ENCODE measurements around the gene MSH3.

- TF ChIP-seq ZNF785 (tag by site-specific recombination; IDR thresholded peaks at IDR 0.05) (no peak), OVOL3 (tag by site-specific recombination; IDR thresholded peaks at IDR 0.05) (no peak), ZNF350 (tag by site-specific recombination; IDR thresholded peaks at IDR 0.05) (no peak), ZNF157 (tag by site-specific recombination; IDR thresholded peaks at IDR 0.05) (no peak), ZEB2 (tag by site-specific recombination; IDR thresholded peaks at IDR 0.05) (no peak), CTCF (tag by site-specific recombination; IDR thresholded peaks at IDR 0.05) (no peak), FEZF1 (tag by site-specific recombination; IDR thresholded peaks at IDR 0.05) (no peak), ATF2 (tag by site-specific recombination; IDR thresholded peaks at IDR 0.05; ENCODE audit: low read depth) (no peak), ZNF138 (tag by site-specific recombination; IDR thresholded peaks at IDR 0.05; ENCODE audit: borderline replicate concordance) (no peak), ZNF169 (tag by site-specific recombination; IDR thresholded peaks at IDR 0.05) (no peak), KLF17 (tag by site-specific recombination; IDR thresholded peaks at IDR 0.05) (no peak)
- TF ChIP-seq, protein P1, sequence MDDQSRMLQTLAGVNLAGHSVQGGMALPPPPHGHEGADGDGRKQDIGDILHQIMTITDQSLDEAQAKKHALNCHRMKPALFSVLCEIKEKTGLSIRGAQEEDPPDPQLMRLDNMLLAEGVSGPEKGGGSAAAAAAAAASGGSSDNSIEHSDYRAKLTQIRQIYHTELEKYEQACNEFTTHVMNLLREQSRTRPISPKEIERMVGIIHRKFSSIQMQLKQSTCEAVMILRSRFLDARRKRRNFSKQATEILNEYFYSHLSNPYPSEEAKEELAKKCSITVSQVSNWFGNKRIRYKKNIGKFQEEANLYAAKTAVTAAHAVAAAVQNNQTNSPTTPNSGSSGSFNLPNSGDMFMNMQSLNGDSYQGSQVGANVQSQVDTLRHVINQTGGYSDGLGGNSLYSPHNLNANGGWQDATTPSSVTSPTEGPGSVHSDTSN (CRISPR knock-in tag; IDR thresholded peaks at IDR 0.05): no peak
- TF ChIP-seq, protein P2, sequence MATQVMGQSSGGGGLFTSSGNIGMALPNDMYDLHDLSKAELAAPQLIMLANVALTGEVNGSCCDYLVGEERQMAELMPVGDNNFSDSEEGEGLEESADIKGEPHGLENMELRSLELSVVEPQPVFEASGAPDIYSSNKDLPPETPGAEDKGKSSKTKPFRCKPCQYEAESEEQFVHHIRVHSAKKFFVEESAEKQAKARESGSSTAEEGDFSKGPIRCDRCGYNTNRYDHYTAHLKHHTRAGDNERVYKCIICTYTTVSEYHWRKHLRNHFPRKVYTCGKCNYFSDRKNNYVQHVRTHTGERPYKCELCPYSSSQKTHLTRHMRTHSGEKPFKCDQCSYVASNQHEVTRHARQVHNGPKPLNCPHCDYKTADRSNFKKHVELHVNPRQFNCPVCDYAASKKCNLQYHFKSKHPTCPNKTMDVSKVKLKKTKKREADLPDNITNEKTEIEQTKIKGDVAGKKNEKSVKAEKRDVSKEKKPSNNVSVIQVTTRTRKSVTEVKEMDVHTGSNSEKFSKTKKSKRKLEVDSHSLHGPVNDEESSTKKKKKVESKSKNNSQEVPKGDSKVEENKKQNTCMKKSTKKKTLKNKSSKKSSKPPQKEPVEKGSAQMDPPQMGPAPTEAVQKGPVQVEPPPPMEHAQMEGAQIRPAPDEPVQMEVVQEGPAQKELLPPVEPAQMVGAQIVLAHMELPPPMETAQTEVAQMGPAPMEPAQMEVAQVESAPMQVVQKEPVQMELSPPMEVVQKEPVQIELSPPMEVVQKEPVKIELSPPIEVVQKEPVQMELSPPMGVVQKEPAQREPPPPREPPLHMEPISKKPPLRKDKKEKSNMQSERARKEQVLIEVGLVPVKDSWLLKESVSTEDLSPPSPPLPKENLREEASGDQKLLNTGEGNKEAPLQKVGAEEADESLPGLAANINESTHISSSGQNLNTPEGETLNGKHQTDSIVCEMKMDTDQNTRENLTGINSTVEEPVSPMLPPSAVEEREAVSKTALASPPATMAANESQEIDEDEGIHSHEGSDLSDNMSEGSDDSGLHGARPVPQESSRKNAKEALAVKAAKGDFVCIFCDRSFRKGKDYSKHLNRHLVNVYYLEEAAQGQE (tag by site-specific recombination; IDR thresholded peaks at IDR 0.05): no peak
- TF ChIP-seq, protein P3, sequence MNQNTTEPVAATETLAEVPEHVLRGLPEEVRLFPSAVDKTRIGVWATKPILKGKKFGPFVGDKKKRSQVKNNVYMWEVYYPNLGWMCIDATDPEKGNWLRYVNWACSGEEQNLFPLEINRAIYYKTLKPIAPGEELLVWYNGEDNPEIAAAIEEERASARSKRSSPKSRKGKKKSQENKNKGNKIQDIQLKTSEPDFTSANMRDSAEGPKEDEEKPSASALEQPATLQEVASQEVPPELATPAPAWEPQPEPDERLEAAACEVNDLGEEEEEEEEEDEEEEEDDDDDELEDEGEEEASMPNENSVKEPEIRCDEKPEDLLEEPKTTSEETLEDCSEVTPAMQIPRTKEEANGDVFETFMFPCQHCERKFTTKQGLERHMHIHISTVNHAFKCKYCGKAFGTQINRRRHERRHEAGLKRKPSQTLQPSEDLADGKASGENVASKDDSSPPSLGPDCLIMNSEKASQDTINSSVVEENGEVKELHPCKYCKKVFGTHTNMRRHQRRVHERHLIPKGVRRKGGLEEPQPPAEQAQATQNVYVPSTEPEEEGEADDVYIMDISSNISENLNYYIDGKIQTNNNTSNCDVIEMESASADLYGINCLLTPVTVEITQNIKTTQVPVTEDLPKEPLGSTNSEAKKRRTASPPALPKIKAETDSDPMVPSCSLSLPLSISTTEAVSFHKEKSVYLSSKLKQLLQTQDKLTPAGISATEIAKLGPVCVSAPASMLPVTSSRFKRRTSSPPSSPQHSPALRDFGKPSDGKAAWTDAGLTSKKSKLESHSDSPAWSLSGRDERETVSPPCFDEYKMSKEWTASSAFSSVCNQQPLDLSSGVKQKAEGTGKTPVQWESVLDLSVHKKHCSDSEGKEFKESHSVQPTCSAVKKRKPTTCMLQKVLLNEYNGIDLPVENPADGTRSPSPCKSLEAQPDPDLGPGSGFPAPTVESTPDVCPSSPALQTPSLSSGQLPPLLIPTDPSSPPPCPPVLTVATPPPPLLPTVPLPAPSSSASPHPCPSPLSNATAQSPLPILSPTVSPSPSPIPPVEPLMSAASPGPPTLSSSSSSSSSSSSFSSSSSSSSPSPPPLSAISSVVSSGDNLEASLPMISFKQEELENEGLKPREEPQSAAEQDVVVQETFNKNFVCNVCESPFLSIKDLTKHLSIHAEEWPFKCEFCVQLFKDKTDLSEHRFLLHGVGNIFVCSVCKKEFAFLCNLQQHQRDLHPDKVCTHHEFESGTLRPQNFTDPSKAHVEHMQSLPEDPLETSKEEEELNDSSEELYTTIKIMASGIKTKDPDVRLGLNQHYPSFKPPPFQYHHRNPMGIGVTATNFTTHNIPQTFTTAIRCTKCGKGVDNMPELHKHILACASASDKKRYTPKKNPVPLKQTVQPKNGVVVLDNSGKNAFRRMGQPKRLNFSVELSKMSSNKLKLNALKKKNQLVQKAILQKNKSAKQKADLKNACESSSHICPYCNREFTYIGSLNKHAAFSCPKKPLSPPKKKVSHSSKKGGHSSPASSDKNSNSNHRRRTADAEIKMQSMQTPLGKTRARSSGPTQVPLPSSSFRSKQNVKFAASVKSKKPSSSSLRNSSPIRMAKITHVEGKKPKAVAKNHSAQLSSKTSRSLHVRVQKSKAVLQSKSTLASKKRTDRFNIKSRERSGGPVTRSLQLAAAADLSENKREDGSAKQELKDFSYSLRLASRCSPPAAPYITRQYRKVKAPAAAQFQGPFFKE (tag by site-specific recombination; IDR thresholded peaks at IDR 0.05; ENCODE audit: borderline replicate concordance): no peak
Measured at GRCh38 chr5:80654054-80654390, 430 bp upstream of the MSH3 start.

Measured in HEK293 (cell line).